ENCODE results near the gene NRG2.

DNA sequence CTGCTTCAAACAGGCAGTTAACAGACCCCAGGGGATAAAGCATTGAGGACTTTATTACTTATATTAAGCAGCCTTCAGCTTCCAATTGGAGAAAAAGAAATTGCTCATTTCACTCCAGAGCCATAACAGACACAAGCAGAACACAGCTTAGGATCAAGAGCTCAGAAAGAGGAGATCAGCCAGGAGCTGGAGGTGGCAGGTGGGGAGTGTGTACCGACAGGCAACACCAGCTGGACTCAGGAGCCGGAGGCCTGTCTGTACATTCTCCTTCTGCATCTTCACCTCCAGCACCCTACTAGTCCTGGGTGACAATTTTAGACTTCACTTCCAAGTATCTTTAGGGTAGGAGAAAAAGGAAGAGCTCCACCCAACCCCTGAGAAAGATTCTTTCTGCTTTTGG lies 35.8 kb downstream of the NRG2 start:
- no peak for TF ChIP-seq EP300 (IDR thresholded peaks at IDR 0.05)
- no peak for TF ChIP-seq POLR2A (IDR thresholded peaks at IDR 0.05)
